A549 (cell line): ENCODE measurements around the gene VASN.

Source experiments
- RFX5 ChIP-seq: fragments of 450-650 bp; IDR thresholded peaks from 2 replicates; pipeline ENCODE4 v1.7.1; 2014; ENCODE audit warnings: antibody characterized with exemption, mild to moderate bottlenecking, moderate library complexity
- TP53 ChIP-seq: fragments of 250-450 bp; sonication (Bioruptor Pico); IDR thresholded peaks from 2 replicates; pipeline ENCODE4 v1.5.0; 2021; ENCODE audit warnings: mild to moderate bottlenecking, moderate library complexity
- TF ChIP-seq, protein P1 (sequence below): fragments of 200-600 bp; sonication (generic); IDR thresholded peaks from 2 replicates; pipeline ENCODE4 v1.6.1; 2016; ENCODE audit warnings: antibody characterized with exemption, mild to moderate bottlenecking, moderate library complexity
- TF ChIP-seq, protein P2 (sequence below): fragments of 250-450 bp; sonication (Bioruptor Pico); IDR thresholded peaks from 2 replicates; pipeline ENCODE4 v1.5.0; 2021; ENCODE audit warnings: mild to moderate bottlenecking, moderate library complexity, borderline replicate concordance
- TF ChIP-seq, protein P3 (sequence below): fragments of >200 bp; sonication (Bioruptor Twin); formaldehyde crosslinking; IDR thresholded peaks from 3 replicates; pipeline ENCODE4 v1.5.1; 2016

GRCh38 chr16:4354512-4355409 lies 16.9 kb upstream of the VASN start:
- TF ChIP-seq, protein P1, sequence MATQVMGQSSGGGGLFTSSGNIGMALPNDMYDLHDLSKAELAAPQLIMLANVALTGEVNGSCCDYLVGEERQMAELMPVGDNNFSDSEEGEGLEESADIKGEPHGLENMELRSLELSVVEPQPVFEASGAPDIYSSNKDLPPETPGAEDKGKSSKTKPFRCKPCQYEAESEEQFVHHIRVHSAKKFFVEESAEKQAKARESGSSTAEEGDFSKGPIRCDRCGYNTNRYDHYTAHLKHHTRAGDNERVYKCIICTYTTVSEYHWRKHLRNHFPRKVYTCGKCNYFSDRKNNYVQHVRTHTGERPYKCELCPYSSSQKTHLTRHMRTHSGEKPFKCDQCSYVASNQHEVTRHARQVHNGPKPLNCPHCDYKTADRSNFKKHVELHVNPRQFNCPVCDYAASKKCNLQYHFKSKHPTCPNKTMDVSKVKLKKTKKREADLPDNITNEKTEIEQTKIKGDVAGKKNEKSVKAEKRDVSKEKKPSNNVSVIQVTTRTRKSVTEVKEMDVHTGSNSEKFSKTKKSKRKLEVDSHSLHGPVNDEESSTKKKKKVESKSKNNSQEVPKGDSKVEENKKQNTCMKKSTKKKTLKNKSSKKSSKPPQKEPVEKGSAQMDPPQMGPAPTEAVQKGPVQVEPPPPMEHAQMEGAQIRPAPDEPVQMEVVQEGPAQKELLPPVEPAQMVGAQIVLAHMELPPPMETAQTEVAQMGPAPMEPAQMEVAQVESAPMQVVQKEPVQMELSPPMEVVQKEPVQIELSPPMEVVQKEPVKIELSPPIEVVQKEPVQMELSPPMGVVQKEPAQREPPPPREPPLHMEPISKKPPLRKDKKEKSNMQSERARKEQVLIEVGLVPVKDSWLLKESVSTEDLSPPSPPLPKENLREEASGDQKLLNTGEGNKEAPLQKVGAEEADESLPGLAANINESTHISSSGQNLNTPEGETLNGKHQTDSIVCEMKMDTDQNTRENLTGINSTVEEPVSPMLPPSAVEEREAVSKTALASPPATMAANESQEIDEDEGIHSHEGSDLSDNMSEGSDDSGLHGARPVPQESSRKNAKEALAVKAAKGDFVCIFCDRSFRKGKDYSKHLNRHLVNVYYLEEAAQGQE, result no peak
- TF ChIP-seq, protein P2, sequence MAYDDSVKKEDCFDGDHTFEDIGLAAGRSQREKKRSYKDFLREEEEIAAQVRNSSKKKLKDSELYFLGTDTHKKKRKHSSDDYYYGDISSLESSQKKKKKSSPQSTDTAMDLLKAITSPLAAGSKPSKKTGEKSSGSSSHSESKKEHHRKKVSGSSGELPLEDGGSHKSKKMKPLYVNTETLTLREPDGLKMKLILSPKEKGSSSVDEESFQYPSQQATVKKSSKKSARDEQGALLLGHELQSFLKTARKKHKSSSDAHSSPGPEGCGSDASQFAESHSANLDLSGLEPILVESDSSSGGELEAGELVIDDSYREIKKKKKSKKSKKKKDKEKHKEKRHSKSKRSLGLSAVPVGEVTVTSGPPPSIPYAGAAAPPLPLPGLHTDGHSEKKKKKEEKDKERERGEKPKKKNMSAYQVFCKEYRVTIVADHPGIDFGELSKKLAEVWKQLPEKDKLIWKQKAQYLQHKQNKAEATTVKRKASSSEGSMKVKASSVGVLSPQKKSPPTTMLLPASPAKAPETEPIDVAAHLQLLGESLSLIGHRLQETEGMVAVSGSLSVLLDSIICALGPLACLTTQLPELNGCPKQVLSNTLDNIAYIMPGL (CRISPR knock-in tag), result no peak
- TF ChIP-seq, protein P3, sequence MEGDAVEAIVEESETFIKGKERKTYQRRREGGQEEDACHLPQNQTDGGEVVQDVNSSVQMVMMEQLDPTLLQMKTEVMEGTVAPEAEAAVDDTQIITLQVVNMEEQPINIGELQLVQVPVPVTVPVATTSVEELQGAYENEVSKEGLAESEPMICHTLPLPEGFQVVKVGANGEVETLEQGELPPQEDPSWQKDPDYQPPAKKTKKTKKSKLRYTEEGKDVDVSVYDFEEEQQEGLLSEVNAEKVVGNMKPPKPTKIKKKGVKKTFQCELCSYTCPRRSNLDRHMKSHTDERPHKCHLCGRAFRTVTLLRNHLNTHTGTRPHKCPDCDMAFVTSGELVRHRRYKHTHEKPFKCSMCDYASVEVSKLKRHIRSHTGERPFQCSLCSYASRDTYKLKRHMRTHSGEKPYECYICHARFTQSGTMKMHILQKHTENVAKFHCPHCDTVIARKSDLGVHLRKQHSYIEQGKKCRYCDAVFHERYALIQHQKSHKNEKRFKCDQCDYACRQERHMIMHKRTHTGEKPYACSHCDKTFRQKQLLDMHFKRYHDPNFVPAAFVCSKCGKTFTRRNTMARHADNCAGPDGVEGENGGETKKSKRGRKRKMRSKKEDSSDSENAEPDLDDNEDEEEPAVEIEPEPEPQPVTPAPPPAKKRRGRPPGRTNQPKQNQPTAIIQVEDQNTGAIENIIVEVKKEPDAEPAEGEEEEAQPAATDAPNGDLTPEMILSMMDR, result no peak
- TF ChIP-seq TP53 (CRISPR knock-in tag) (no peak), RFX5 (no peak)
